MCF 10A (cell line): ENCODE results near the gene PCP2. TPM values are rescaled to one million over a fixed set of nuclear protein-coding genes. Genes with fewer than 3 reads are reported as not detected.

Source experiments
- BruUV-seq: library from RNA; stranded (reverse); fragments of 400-500 nt; replicated peaks from 2 replicates; lab custom pipeline; 2021; lab: Mats Ljungman, UMichigan
- CTCF ChIA-PET: fragments of 300-600 bp; sonication (Branson Sonifier 250); formaldehyde crosslinking; extraction: SDS; loops from one replicate; lab custom pipeline; 2021; ENCODE audit warnings: antibody characterized with exemption, inconsistent platforms; lab: Yijun Ruan, JAX
- POLR2A ChIA-PET: fragments of 300-600, 350-650 bp; sonication (Branson Sonifier 250); formaldehyde crosslinking; extraction: SDS; loops from one replicate; lab custom pipeline; 2020; ENCODE audit warnings: antibody characterized with exemption, inconsistent platforms; lab: Yijun Ruan, JAX
- DNase-seq: peaks from one replicate; pipeline ENCODE4 v3.0.0-alpha.2; 2018; ENCODE audit not compliant: unreplicated experiment
- H3K27ac Mint-ChIP-seq: one replicate; pipeline ENCODE4 v1.8.0; 2022; ENCODE audit warnings: mild to moderate bottlenecking, low read depth, mixed read lengths; ENCODE audit not compliant: unreplicated experiment
- H3K27me3 Mint-ChIP-seq: one replicate; pipeline ENCODE4 v1.8.0; 2022; ENCODE audit warnings: mixed read lengths; ENCODE audit not compliant: insufficient read depth, unreplicated experiment
- H3K36me3 Mint-ChIP-seq: one replicate; pipeline ENCODE4 v1.8.0; 2022; ENCODE audit warnings: mild to moderate bottlenecking, moderate library complexity, mixed read lengths; ENCODE audit not compliant: insufficient read depth, unreplicated experiment
- H3K4me1 Mint-ChIP-seq: one replicate; pipeline ENCODE4 v1.8.0; 2022; ENCODE audit warnings: mixed read lengths; ENCODE audit not compliant: insufficient read depth, unreplicated experiment
- H3K4me3 Mint-ChIP-seq: one replicate; pipeline ENCODE4 v1.8.0; 2022; ENCODE audit warnings: mild to moderate bottlenecking, moderate library complexity, mixed read lengths; ENCODE audit not compliant: unreplicated experiment
- H3K9me3 Mint-ChIP-seq: one replicate; pipeline ENCODE4 v1.8.0; 2022; ENCODE audit warnings: mixed read lengths; ENCODE audit not compliant: unreplicated experiment
- intact Hi-C: fragments of 100-400 bp; cut with micrococcal nuclease; formaldehyde crosslinking; loops from 2 replicates; pipeline ENCODE4 v1.14.1; 2022
- total RNA-seq: library from RNA; stranded (reverse); gene quantifications from 2 replicates; pipeline ENCODE4 v1.2.3, GENCODE V29; 2022
- TF ChIP-seq, protein P1 (sequence below): fragments of 200-600 bp; IDR thresholded peaks from one replicate; pipeline ENCODE4 v1.8.0; 2022; ENCODE audit warnings: antibody characterized with exemption, mild to moderate bottlenecking; ENCODE audit not compliant: unreplicated experiment

PCP2 gene
- total RNA-seq, 1 experiment from 2014 or later: not detected

DNA sequence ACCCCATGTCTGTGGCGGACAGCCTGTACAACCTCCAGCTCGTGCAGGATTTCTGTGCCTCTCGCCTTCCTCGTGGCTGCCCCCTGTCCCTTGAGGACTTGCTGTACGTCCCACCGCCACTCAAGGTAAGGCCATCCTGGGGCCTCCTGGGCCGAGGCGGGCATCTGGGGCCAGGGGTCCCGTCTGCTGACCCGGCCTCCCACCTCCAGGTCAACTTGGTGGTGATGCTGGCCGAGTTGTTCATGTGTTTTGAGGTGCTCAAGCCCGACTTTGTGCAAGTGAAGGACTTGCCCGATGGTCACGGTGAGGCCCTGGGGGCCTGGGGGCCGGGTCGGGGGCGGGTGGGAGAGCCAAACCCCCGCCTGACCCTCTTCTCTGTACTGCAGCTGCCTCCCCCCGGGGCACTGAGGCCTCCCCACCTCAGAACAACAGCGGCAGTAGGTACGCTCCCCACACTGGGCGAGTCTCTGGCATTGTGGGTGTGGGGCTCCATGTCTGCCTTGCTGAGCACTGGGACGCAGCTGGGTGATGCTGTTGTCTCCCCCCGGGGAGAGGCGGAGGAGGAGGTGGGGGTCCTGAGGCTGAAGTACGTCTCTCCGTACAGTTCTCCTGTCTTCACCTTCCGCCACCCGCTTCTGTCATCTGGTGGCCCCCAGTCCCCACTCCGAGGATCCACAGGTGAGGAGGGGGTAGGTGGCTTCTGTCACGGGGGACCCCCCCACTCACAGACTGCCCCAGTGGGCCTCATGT lies 22.9 kb downstream of the PCP2 start:
- no peak for DNase-seq
- Mint-ChIP-seq H3K36me3 (peaks cover 22% of the 10 kb centered on the region), H3K27me3 (no peaks in the 10 kb centered on the region), H3K27ac (no peak overlapping the region), H3K9me3 (peaks cover 2% of the 10 kb centered on the region), H3K4me1 (no peaks in the 10 kb centered on the region), H3K4me3 (no peak overlapping the region)
- ChIA-PET CTCF (interaction anchor here (0.6 kb wide), 2 partner anchors 117 to 291 kb away, joined by 3 to 4 read pairs; no protein-coding TSS in a partner anchor), POLR2A (no interaction called here)
- intact Hi-C loops: no loop called here
- BruUV-seq: no TSS peak
- TF ChIP-seq, protein P1, sequence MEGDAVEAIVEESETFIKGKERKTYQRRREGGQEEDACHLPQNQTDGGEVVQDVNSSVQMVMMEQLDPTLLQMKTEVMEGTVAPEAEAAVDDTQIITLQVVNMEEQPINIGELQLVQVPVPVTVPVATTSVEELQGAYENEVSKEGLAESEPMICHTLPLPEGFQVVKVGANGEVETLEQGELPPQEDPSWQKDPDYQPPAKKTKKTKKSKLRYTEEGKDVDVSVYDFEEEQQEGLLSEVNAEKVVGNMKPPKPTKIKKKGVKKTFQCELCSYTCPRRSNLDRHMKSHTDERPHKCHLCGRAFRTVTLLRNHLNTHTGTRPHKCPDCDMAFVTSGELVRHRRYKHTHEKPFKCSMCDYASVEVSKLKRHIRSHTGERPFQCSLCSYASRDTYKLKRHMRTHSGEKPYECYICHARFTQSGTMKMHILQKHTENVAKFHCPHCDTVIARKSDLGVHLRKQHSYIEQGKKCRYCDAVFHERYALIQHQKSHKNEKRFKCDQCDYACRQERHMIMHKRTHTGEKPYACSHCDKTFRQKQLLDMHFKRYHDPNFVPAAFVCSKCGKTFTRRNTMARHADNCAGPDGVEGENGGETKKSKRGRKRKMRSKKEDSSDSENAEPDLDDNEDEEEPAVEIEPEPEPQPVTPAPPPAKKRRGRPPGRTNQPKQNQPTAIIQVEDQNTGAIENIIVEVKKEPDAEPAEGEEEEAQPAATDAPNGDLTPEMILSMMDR: no peak

- Mint-ChIP-seq H3K4me1 (no peaks in the 10 kb centered on the region), H3K36me3 (peaks cover 22% of the 10 kb centered on the region), H3K9me3 (peaks cover 7% of the 10 kb centered on the region), H3K4me3 (no peak overlapping the region), H3K27me3 (no peaks in the 10 kb centered on the region), H3K27ac (no peak overlapping the region)
- intact Hi-C loops: no loop called here
- no peak for DNase-seq
- ChIA-PET CTCF (interaction anchor here (0.7 to 1.2 kb wide), 2 partner anchors 15 to 40 kb away, joined by 4 to 8 read pairs; no protein-coding TSS in a partner anchor), POLR2A (interaction anchor here (1.1 to 1.2 kb wide), 2 partner anchors 12 to 22 kb away, joined by 3 read pairs; partner anchors contain the start of genes PET100 and XAB2)
- TF ChIP-seq, protein P1: no peak
- BruUV-seq: no TSS peak
Measured at GRCh38 chr19:7607874-7608560, 25.5 kb downstream of the PCP2 start.

- DNase-seq: no peak
- H3K4me3 Mint-ChIP-seq: no peak overlapping the region
- BruUV-seq: no TSS peak
- intact Hi-C loops: no loop called here
- H3K27me3 Mint-ChIP-seq: no peaks in the 10 kb centered on the region
- ChIA-PET CTCF (interaction anchor here (0.6 to 0.9 kb wide), 3 partner anchors 45 to 245 kb away, joined by 3 to 4 read pairs (median 3); no protein-coding TSS in a partner anchor), POLR2A (interaction anchor here (1.2 to 3.2 kb wide), 2 partner anchors 12 to 22 kb away, joined by 3 to 14 read pairs; partner anchors contain the start of genes PET100 and XAB2)
- peaks cover 22% of the 10 kb centered on the region for H3K36me3 Mint-ChIP-seq
- TF ChIP-seq, protein P1: no peak
- H3K9me3 Mint-ChIP-seq: peaks cover 7% of the 10 kb centered on the region
- H3K4me1 Mint-ChIP-seq: no peaks in the 10 kb centered on the region
- no peak overlapping the region for H3K27ac Mint-ChIP-seq
Measured at GRCh38 chr19:7607212-7607873, 26.2 kb downstream of the PCP2 start.
